ENCODE results near the gene IQGAP2.
"Not testable (repeated sequence)": the region's sequence is repeated elsewhere in the genome, so short reads cannot be mapped to it uniquely, and the experiment has no call there.

IQGAP2 gene

GRCh38 chr5:76402886-76403765, at the start of gene IQGAP2:
Gene IQGAP2 (plus strand): TSS chr5:76403285. CDS start chr5:76403546, 261 bp downstream.
- Histone ChIP-seq H3K27ac (ENCODE audit: low read depth, low read length) (peak within 1 kb of the TSS; percentile 31), H3K36me3 (ENCODE audit: control insufficient read depth, insufficient read depth, low read length) (no peaks in the 10 kb centered on the region), H3K4me1 (ENCODE audit: control insufficient read depth, insufficient read depth, low read length) (no peaks in the 10 kb centered on the region), H3K27me3 (ENCODE audit: control insufficient read depth, insufficient read depth, low read length) (no peaks in the 10 kb centered on the region), H3K9ac (ENCODE audit: low read length) (peak within 1 kb of the TSS; percentile 67), H3K4me3 (ENCODE audit: low read length) (peak within 1 kb of the TSS; percentile 72)

DNA sequence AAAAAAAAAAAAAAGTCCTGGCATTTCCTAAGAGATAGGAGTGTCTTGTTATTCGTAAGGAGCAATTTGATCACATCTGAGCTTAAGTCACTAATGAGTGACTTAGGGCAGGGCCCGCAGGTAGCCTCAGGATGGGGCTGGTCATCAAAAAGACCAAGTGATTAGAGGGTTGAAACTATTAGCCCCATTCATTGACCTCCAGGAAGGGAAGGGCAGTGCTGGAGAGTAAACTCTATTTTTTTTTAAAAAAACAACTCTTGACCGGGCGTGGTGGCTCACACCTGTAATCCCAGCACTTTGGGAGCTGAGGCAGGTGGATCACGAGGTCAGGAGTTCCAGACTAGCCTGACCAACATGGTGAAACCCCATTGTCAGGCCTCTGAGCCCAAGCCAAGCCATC, 46.2 kb upstream of the IQGAP2 start:
- H3K4me3 ChIP-seq (ENCODE audit: low read length): no peak overlapping the region
- H3K4me1 ChIP-seq (ENCODE audit: control insufficient read depth, insufficient read depth, low read length): no peaks in the 10 kb centered on the region
- no peaks in the 10 kb centered on the region for H3K36me3 ChIP-seq (ENCODE audit: control insufficient read depth, insufficient read depth, low read length)
- H3K27me3 ChIP-seq (ENCODE audit: control insufficient read depth, insufficient read depth, low read length): no peaks in the 10 kb centered on the region
- no peak overlapping the region for H3K9ac ChIP-seq (ENCODE audit: low read length)
- H3K27ac ChIP-seq (ENCODE audit: low read depth, low read length): no peak overlapping the region

GRCh38 chr5:76363352-76364225, 39.5 kb upstream of the IQGAP2 start:
- no peaks in the 10 kb centered on the region for H3K36me3 ChIP-seq (ENCODE audit: control insufficient read depth, insufficient read depth, low read length)
- no peak overlapping the region for H3K27ac ChIP-seq (ENCODE audit: low read depth, low read length)
- no peak overlapping the region for H3K4me3 ChIP-seq (ENCODE audit: low read length)
- H3K9ac ChIP-seq (ENCODE audit: low read length): no peak overlapping the region
- no peaks in the 10 kb centered on the region for H3K4me1 ChIP-seq (ENCODE audit: control insufficient read depth, insufficient read depth, low read length)
- H3K27me3 ChIP-seq (ENCODE audit: control insufficient read depth, insufficient read depth, low read length): no peaks in the 10 kb centered on the region

GRCh38 chr5:76364226-76364589, 38.9 kb upstream of the IQGAP2 start:
- Histone ChIP-seq H3K4me3 (ENCODE audit: low read length) (no peak overlapping the region), H3K9ac (ENCODE audit: low read length) (no peak overlapping the region), H3K27me3 (ENCODE audit: control insufficient read depth, insufficient read depth, low read length) (no peaks in the 10 kb centered on the region), H3K36me3 (ENCODE audit: control insufficient read depth, insufficient read depth, low read length) (no peaks in the 10 kb centered on the region), H3K4me1 (ENCODE audit: control insufficient read depth, insufficient read depth, low read length) (no peaks in the 10 kb centered on the region), H3K27ac (ENCODE audit: low read depth, low read length) (no peak overlapping the region)

GRCh38 chr5:76365561-76365960, 37.5 kb upstream of the IQGAP2 start:
- no peak overlapping the region for H3K9ac ChIP-seq (ENCODE audit: low read length)
- H3K4me3 ChIP-seq (ENCODE audit: low read length): no peak overlapping the region
- no peaks in the 10 kb centered on the region for H3K27me3 ChIP-seq (ENCODE audit: control insufficient read depth, insufficient read depth, low read length)
- no peaks in the 10 kb centered on the region for H3K4me1 ChIP-seq (ENCODE audit: control insufficient read depth, insufficient read depth, low read length)
- H3K27ac ChIP-seq (ENCODE audit: low read depth, low read length): no peak overlapping the region
- no peaks in the 10 kb centered on the region for H3K36me3 ChIP-seq (ENCODE audit: control insufficient read depth, insufficient read depth, low read length)

- H3K27me3 ChIP-seq (ENCODE audit: control insufficient read depth, insufficient read depth, low read length): no peaks in the 10 kb centered on the region
- no peaks in the 10 kb centered on the region for H3K36me3 ChIP-seq (ENCODE audit: control insufficient read depth, insufficient read depth, low read length)
- H3K9ac ChIP-seq (ENCODE audit: low read length): no peak overlapping the region
- no peak overlapping the region for H3K4me3 ChIP-seq (ENCODE audit: low read length)
- H3K4me1 ChIP-seq (ENCODE audit: control insufficient read depth, insufficient read depth, low read length): no peaks in the 10 kb centered on the region
- no peak overlapping the region for H3K27ac ChIP-seq (ENCODE audit: low read depth, low read length)
Observed at GRCh38 chr5:76366596-76366995, 36.5 kb upstream of the IQGAP2 start.

DNA sequence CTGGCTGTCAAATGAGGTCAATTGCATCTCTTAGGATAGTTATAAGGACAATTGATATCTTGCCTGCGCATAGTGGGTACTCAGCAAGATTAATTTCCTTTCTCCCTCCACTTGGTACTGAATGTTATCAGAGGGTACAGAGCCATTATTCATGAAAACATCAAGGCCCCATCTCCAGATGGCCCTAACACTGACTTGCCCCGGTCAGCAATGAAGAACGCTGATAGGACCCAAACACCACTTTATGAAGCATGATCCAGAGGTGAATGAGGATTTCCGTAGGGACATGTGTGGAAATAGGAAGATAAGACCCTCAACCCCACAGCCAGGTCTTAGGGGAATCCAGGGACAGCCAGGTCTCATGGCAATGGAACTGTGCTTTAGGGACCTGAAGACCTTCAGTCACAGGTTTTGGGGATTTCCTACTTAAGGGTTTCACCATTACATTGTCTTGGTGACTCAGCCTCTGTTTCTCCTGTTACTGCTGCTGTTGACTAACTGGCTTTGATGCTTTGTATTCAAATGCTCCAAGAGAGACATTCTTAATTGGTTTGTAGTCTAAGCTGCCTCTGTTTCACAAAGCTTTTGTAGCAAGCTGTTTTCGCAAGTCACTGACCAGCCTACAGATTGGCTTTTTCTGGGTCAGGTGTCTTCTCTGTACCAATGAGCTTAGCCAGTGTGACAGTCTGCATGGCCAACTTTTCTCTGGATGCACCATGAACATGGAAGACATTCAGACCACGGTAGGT, 35.3 kb upstream of the IQGAP2 start:
- no peak overlapping the region for H3K4me3 ChIP-seq (ENCODE audit: low read length)

DNA sequence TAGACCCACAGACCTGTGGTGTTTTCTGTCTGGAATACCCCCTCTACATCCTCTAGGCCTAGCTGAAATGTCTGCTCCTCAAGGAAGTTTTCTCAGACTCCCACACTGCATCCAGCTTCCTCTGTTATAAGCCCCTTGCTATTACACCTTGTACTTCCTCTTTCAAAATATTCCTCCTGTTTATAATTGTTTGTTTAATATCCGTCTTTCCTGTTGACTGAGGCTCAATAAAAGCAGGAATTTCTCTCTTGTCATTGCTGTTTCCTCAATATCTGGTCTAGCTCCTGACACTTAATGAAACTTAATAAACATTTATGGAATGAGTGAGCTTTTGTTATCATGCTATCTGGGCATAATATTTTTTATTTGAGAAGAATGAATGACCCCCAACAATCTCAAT, 34.1 kb upstream of the IQGAP2 start:
- Histone ChIP-seq H3K4me3 (ENCODE audit: low read length) (no peak overlapping the region), H3K27me3 (ENCODE audit: control insufficient read depth, insufficient read depth, low read length) (no peaks in the 10 kb centered on the region), H3K36me3 (ENCODE audit: control insufficient read depth, insufficient read depth, low read length) (no peaks in the 10 kb centered on the region), H3K4me1 (ENCODE audit: control insufficient read depth, insufficient read depth, low read length) (no peaks in the 10 kb centered on the region), H3K27ac (ENCODE audit: low read depth, low read length) (no peak overlapping the region), H3K9ac (ENCODE audit: low read length) (no peak overlapping the region)

More for the DNA sequence above, 35.3 kb upstream of the IQGAP2 start:
- Histone ChIP-seq H3K4me1 (ENCODE audit: control insufficient read depth, insufficient read depth, low read length) (no peaks in the 10 kb centered on the region), H3K27me3 (ENCODE audit: control insufficient read depth, insufficient read depth, low read length) (no peaks in the 10 kb centered on the region), H3K36me3 (ENCODE audit: control insufficient read depth, insufficient read depth, low read length) (no peaks in the 10 kb centered on the region), H3K9ac (ENCODE audit: low read length) (no peak overlapping the region), H3K27ac (ENCODE audit: low read depth, low read length) (no peak overlapping the region)

DNA sequence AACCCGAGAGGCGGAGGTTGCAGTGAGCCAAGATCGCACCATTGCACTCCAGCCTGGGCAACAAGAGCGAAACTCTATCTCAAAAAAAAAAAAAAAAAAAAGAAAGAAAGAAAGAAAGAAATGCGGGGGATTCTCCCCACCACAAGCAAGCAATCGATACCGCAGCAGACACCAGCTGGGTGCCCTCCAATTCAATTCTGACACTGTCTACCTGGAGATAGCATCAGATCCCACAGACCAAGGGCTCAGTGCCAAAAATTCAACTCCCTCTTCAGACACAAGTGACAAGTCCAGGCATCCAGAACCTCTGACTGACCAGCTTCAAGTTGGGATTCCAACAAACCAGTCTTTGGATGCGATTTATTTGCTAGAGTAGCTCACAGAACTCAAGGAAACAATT, 33.4 kb upstream of the IQGAP2 start:
- H3K9ac ChIP-seq (ENCODE audit: low read length); H3K36me3 ChIP-seq (ENCODE audit: control insufficient read depth, insufficient read depth, low read length); H3K4me3 ChIP-seq (ENCODE audit: low read length); H3K27me3 ChIP-seq (ENCODE audit: control insufficient read depth, insufficient read depth, low read length); H3K4me1 ChIP-seq (ENCODE audit: control insufficient read depth, insufficient read depth, low read length); H3K27ac ChIP-seq (ENCODE audit: low read depth, low read length): not testable (repeated sequence)

DNA sequence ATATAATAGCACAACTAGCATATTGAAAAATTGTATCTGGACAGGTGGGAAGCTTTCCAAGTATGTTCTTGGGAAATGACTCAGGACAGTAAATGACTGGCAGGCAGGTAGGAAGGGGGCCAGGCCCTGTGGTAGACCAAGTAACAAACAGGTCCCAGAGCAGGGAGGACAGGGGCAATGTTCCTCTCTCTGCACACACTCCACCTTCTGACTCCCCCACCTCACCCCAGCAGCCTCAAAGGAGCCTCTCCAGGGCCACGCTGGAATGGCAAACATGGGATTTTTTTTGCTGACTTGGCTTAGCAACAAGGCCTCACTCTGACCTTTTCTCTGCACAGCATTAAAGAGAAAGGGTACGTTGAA, 31.1 kb upstream of the IQGAP2 start:
- no peak overlapping the region for H3K27ac ChIP-seq (ENCODE audit: low read depth, low read length)
- H3K4me1 ChIP-seq (ENCODE audit: control insufficient read depth, insufficient read depth, low read length): no peaks in the 10 kb centered on the region
- H3K36me3 ChIP-seq (ENCODE audit: control insufficient read depth, insufficient read depth, low read length): no peaks in the 10 kb centered on the region
- H3K27me3 ChIP-seq (ENCODE audit: control insufficient read depth, insufficient read depth, low read length): no peaks in the 10 kb centered on the region
- no peak overlapping the region for H3K9ac ChIP-seq (ENCODE audit: low read length)
- H3K4me3 ChIP-seq (ENCODE audit: low read length): no peak overlapping the region

GRCh38 chr5:76372323-76373054, 30.6 kb upstream of the IQGAP2 start:
- no peaks in the 10 kb centered on the region for H3K36me3 ChIP-seq (ENCODE audit: control insufficient read depth, insufficient read depth, low read length)
- H3K4me3 ChIP-seq (ENCODE audit: low read length): no peak overlapping the region
- H3K9ac ChIP-seq (ENCODE audit: low read length): no peak overlapping the region
- H3K4me1 ChIP-seq (ENCODE audit: control insufficient read depth, insufficient read depth, low read length): no peaks in the 10 kb centered on the region
- no peaks in the 10 kb centered on the region for H3K27me3 ChIP-seq (ENCODE audit: control insufficient read depth, insufficient read depth, low read length)
- H3K27ac ChIP-seq (ENCODE audit: low read depth, low read length): no peak overlapping the region
